Endothelial cell of umbilical vein (primary cell): Measurements from ENCODE around the gene HRH3. TPM values are rescaled to one million over a fixed set of nuclear protein-coding genes. Genes with fewer than 3 reads are reported as not detected.

Experiments used
- BruUV-seq: library from RNA; stranded (reverse); fragments of 400-500 nt; replicated peaks from 2 replicates; lab custom pipeline; 2021; lab: Mats Ljungman, UMichigan
- CTCF ChIA-PET: fragments of 300-600, 350-600 bp; sonication (Branson Sonifier 250); formaldehyde crosslinking; loops from one replicate; lab custom pipeline; 2021; ENCODE audit warnings: antibody characterized with exemption, inconsistent platforms; lab: Charles Lee
- POLR2A ChIA-PET: fragments of 300-600, 350-600 bp; sonication (Branson Sonifier 250); formaldehyde crosslinking; loops from one replicate; lab custom pipeline; 2021; ENCODE audit warnings: antibody characterized with exemption, inconsistent platforms; lab: Charles Lee
- DNase-seq: peaks from one replicate; pipeline ENCODE4 v3.0.0-alpha.2; 2011; ENCODE audit warnings: low read depth, low spot score
- FAIRE-seq: peaks from 2 replicates; lab custom pipeline; 2011; peaks lifted over from hg19 to GRCh38; lab: Jason Lieb, UNC
- H2AFZ ChIP-seq: 2 replicates; pipeline ENCODE4 v1.6.0; 2012; ENCODE audit warnings: low read depth, low read length, control low read depth, inconsistent platforms
- H3K27ac ChIP-seq: 2 replicates; pipeline ENCODE4 v1.5.1; 2011; ENCODE audit warnings: low read depth, mild to moderate bottlenecking, control low read depth, low read length, moderate library complexity; ENCODE audit not compliant: insufficient read depth
- H3K27me3 ChIP-seq, 2 experiments: 2 replicates each; pipeline versions ENCODE4 v1.6.0 to v1.6.1; 2011; ENCODE audit warnings: low read length in 2 of 2, mixed read lengths in 1 of 2; ENCODE audit not compliant: control insufficient read depth in 2 of 2, insufficient read depth in 2 of 2
- H3K36me3 ChIP-seq, 2 experiments: 2 replicates in 1 of 2; 3 replicates in 1 of 2; pipeline ENCODE4 v1.5.1; 2011; ENCODE audit warnings: low read length in 2 of 2, mild to moderate bottlenecking in 1 of 2, moderate library complexity in 1 of 2; ENCODE audit not compliant: control insufficient read depth in 2 of 2, insufficient read depth in 2 of 2; ENCODE audit errors: extremely low read depth in 1 of 2
- H3K4me1 ChIP-seq: 3 replicates; pipeline ENCODE4 v1.5.1; 2011; ENCODE audit warnings: mild to moderate bottlenecking, low read length; ENCODE audit not compliant: control insufficient read depth, insufficient read depth; ENCODE audit errors: extremely low read depth
- H3K4me2 ChIP-seq: 2 replicates; pipeline ENCODE4 v1.6.1; 2011; ENCODE audit warnings: low read length, control low read depth, mixed read lengths; ENCODE audit not compliant: insufficient read depth
- H3K4me3 ChIP-seq, 3 experiments: fragments of 200-600 bp in 1 of 3; sonication (generic), shearing (Covaris generic) in 1 of 3; replicated peaks in 1 of 3; 2 replicates each; pipeline ENCODE4 v1.5.1; 2011 to 2016; ENCODE audit warnings: control low read depth in 3 of 3, low read length in 3 of 3, mild to moderate bottlenecking in 2 of 3, inconsistent platforms in 1 of 3, low read depth in 1 of 3, moderate library complexity in 1 of 3; ENCODE audit not compliant: insufficient read depth in 1 of 3
- H3K79me2 ChIP-seq: 2 replicates; pipeline ENCODE4 v1.6.0; 2012; ENCODE audit warnings: low read length, inconsistent platforms; ENCODE audit not compliant: control insufficient read depth, insufficient read depth
- H3K9ac ChIP-seq: replicated peaks from 2 replicates; pipeline ENCODE3; 2011; ENCODE audit warnings: low read length, control low read depth; ENCODE audit not compliant: insufficient read depth; ENCODE audit errors: extremely low read depth
- H3K9me1 ChIP-seq: replicated peaks from 3 replicates; pipeline ENCODE4 v1.6.0; 2011; ENCODE audit warnings: mild to moderate bottlenecking, low read length; ENCODE audit not compliant: control insufficient read depth, insufficient read depth; ENCODE audit errors: extremely low read depth
- H3K9me3 ChIP-seq: replicated peaks from 2 replicates; pipeline ENCODE4 v1.5.1; 2012; ENCODE audit warnings: low read length, inconsistent platforms; ENCODE audit not compliant: control insufficient read depth, insufficient read depth
- H4K20me1 ChIP-seq: replicated peaks from 2 replicates; pipeline ENCODE3; 2011; ENCODE audit warnings: mild to moderate bottlenecking, low read length; ENCODE audit not compliant: control insufficient read depth, insufficient read depth; ENCODE audit errors: extremely low read depth
- CTCF ChIP-seq, 2 donors: IDR thresholded peaks; 1 replicate in 1 of 2; 2 replicates in 1 of 2; pipeline ENCODE4 v1.5.1; 2011; ENCODE audit warnings: low read length in 2 of 2, mild to moderate bottlenecking in 2 of 2, moderate library complexity in 2 of 2, control low read depth in 1 of 2, inconsistent platforms in 1 of 2, low read depth in 1 of 2; ENCODE audit not compliant: insufficient read depth in 1 of 2; ENCODE audit errors: extremely low read depth in 1 of 2
- FOS ChIP-seq: IDR thresholded peaks from 2 replicates; pipeline ENCODE4 v1.6.1; 2011; ENCODE audit warnings: mild to moderate bottlenecking, low read length, moderate library complexity, borderline replicate concordance; ENCODE audit not compliant: insufficient read depth
- GATA2 ChIP-seq: IDR thresholded peaks from 2 replicates; pipeline ENCODE4 v1.7.0; 2011; ENCODE audit warnings: low read depth, mild to moderate bottlenecking, moderate library complexity, mixed read lengths, low read length; ENCODE audit not compliant: insufficient read length, insufficient read depth
- JUN ChIP-seq: IDR thresholded peaks from 2 replicates; pipeline ENCODE4 v1.6.1; 2011; ENCODE audit warnings: borderline replicate concordance, low read depth; ENCODE audit not compliant: insufficient read length, insufficient read depth
- MYC ChIP-seq: IDR thresholded peaks from one replicate; pipeline ENCODE4 v1.6.1; 2011; ENCODE audit warnings: mild to moderate bottlenecking, low read depth, low read length
- POLR2A ChIP-seq: IDR thresholded peaks from 2 replicates; pipeline ENCODE4 v1.6.1; 2012; ENCODE audit warnings: low read depth, mild to moderate bottlenecking, control low read depth, low read length
- POLR2AphosphoS5 ChIP-seq: IDR thresholded peaks from 2 replicates; pipeline ENCODE4 v1.6.1; 2012; ENCODE audit warnings: low read depth, mild to moderate bottlenecking, control low read depth, low read length, moderate library complexity; ENCODE audit not compliant: insufficient read depth
- dilution Hi-C: fragments of 300-500 bp; cut with MboI; formaldehyde crosslinking; loops from one replicate; pipeline ENCODE4 v1.15.0; 2019; ENCODE audit warnings: low sequenced_read_pairs; ENCODE audit not compliant: extremely low pct_ligation_motif_present
- intact Hi-C: fragments of 100-400 bp; cut with micrococcal nuclease; formaldehyde crosslinking; loops from one replicate; pipeline ENCODE4 v1.10.0; 2022
- polyA plus RNA-seq, 4 experiments: library from polyadenylated mRNA; depleted of rRNA in 3 of 4; stranded (reverse) in 3 of 4; unstranded in 1 of 4; fragments of >200 nt; gene quantifications; 2 replicates each; pipeline versions ENCODE4 v1.2.1 to v1.2.3, GENCODE V29; 2011 to 2012; ENCODE audit warnings: missing spikeins in 1 of 4
- total RNA-seq: library from RNA; stranded (reverse); gene quantifications from 2 replicates; pipeline ENCODE4 v1.2.3, GENCODE V29; 2021

The HRH3 gene
- total and polyA plus RNA-seq, 2 donors (not counting 3 experiments of a cell fraction or from before 2014, with no cell fraction given): not detected

GRCh38 chr20:62243106-62243505 is 23.0 kb upstream of the HRH3 start:
- dilution Hi-C loops (no loop called here), intact Hi-C loops (no loop called here)
- no peak overlapping the region for H3K27ac ChIP-seq
- H3K4me1 ChIP-seq: peaks cover 5% of the 10 kb centered on the region
- H3K9me1 ChIP-seq: no peaks in the 10 kb centered on the region
- no TSS peak for BruUV-seq
- peaks cover 3% of the 10 kb centered on the region for H3K79me2 ChIP-seq
- FAIRE-seq (no peak), DNase-seq (no peak)
- H3K4me3 ChIP-seq: no peak overlapping the region
- CTCF ChIA-PET: no interaction called here
- H3K36me3 ChIP-seq: peaks cover 0 to 6% of the 10 kb centered on the region in 2 experiments
- H3K9me3 ChIP-seq: no peaks in the 10 kb centered on the region
- POLR2A ChIA-PET: no interaction called here
- no peaks in the 10 kb centered on the region for H4K20me1 ChIP-seq
- no peaks in the 10 kb centered on the region for H3K27me3 ChIP-seq
- no peak overlapping the region for H3K4me2 ChIP-seq
- no peak for TF ChIP-seq JUN
- TF ChIP-seq GATA2: no peak
- no peak for TF ChIP-seq CTCF (IDR thresholded peaks at IDR 0.05; ENCODE audit: extremely low read depth in 1 of 2, insufficient read depth in 1 of 2, low read depth in 1 of 2, low read length in 2 of 2)
- no peak for TF ChIP-seq FOS
- TF ChIP-seq POLR2A: no peak
- TF ChIP-seq POLR2AphosphoS5: no peak
- TF ChIP-seq MYC: no peak
- no peak overlapping the region for H3K9ac ChIP-seq
- H2AFZ ChIP-seq: no peak overlapping the region
